ENCODE measurements around the gene EIF2S3B.

EIF2S3B gene

GRCh38 chr12:10540776-10541205 lies 35.1 kb downstream of the EIF2S3B start:
- H3K27me3 Mint-ChIP-seq (ENCODE audit: low read depth) = no peaks in the 10 kb centered on the region
- no peaks in the 10 kb centered on the region for H3K36me3 Mint-ChIP-seq (ENCODE audit: low read depth)
- no peak overlapping the region for H3K27ac Mint-ChIP-seq
- no peak for TF ChIP-seq CTCF (IDR thresholded peaks at IDR 0.05; ENCODE audit: unreplicated experiment in 3 of 3)
- no peak overlapping the region for H3K4me3 Mint-ChIP-seq
- H3K9me3 Mint-ChIP-seq = peaks cover 3% of the 10 kb centered on the region
- H3K4me1 Mint-ChIP-seq = no peaks in the 10 kb centered on the region

- Mint-ChIP-seq H3K27ac (no peak overlapping the region), H3K27me3 (ENCODE audit: low read depth) (no peaks in the 10 kb centered on the region)
Observed at GRCh38 chr12:10543499-10543898, 37.8 kb downstream of the EIF2S3B start.

GRCh38 chr12:10551375-10551774 lies 45.7 kb downstream of the EIF2S3B start:
- no peak overlapping the region for H3K27ac Mint-ChIP-seq
- no peaks in the 10 kb centered on the region for H3K27me3 Mint-ChIP-seq (ENCODE audit: low read depth)
- H3K9me3 Mint-ChIP-seq = no peaks in the 10 kb centered on the region
- TF ChIP-seq CTCF (IDR thresholded peaks at IDR 0.05; ENCODE audit: unreplicated experiment in 3 of 3) = no peak
- H3K36me3 Mint-ChIP-seq (ENCODE audit: low read depth) = no peaks in the 10 kb centered on the region
- H3K4me1 Mint-ChIP-seq = no peaks in the 10 kb centered on the region
- no peak overlapping the region for H3K4me3 Mint-ChIP-seq

More at GRCh38 chr12:10543499-10543898, 37.8 kb downstream of the EIF2S3B start:
- Mint-ChIP-seq H3K4me3 (no peak overlapping the region), H3K9me3 (peaks cover 3% of the 10 kb centered on the region), H3K4me1 (no peaks in the 10 kb centered on the region), H3K36me3 (ENCODE audit: low read depth) (no peaks in the 10 kb centered on the region)
- TF ChIP-seq CTCF (IDR thresholded peaks at IDR 0.05; ENCODE audit: unreplicated experiment in 3 of 3) = no peak

GRCh38 chr12:10553148-10553547 lies 47.5 kb downstream of the EIF2S3B start:
- no peaks in the 10 kb centered on the region for H3K36me3 Mint-ChIP-seq (ENCODE audit: low read depth)
- H3K27me3 Mint-ChIP-seq (ENCODE audit: low read depth) = no peaks in the 10 kb centered on the region
- no peaks in the 10 kb centered on the region for H3K4me1 Mint-ChIP-seq
- TF ChIP-seq CTCF (IDR thresholded peaks at IDR 0.05; ENCODE audit: unreplicated experiment in 3 of 3) = no peak
- no peak overlapping the region for H3K4me3 Mint-ChIP-seq
- no peaks in the 10 kb centered on the region for H3K9me3 Mint-ChIP-seq
- no peak overlapping the region for H3K27ac Mint-ChIP-seq

- no peak overlapping the region for H3K4me3 Mint-ChIP-seq
Observed at GRCh38 chr12:10554228-10554755, 48.6 kb downstream of the EIF2S3B start.

More at GRCh38 chr12:10554228-10554755, 48.6 kb downstream of the EIF2S3B start:
- Mint-ChIP-seq H3K36me3 (ENCODE audit: low read depth) (no peaks in the 10 kb centered on the region), H3K4me1 (no peaks in the 10 kb centered on the region), H3K27me3 (ENCODE audit: low read depth) (no peaks in the 10 kb centered on the region), H3K27ac (no peak overlapping the region), H3K9me3 (no peaks in the 10 kb centered on the region)
- TF ChIP-seq CTCF (IDR thresholded peaks at IDR 0.05; ENCODE audit: unreplicated experiment in 3 of 3) = no peak
